Measurements from ENCODE around the gene MAN2A2.

The MAN2A2 gene

GRCh38 chr15:90884719-90885431 lies 18.2 kb upstream of the MAN2A2 start:
- no peak for DNase-seq (ENCODE audit: insufficient read length, low spot score)
- TF ChIP-seq CTCF (IDR thresholded peaks at IDR 0.05; ENCODE audit: insufficient read depth, missing control alignments) = no peak

GRCh38 chr15:90885432-90886290 lies 17.4 kb upstream of the MAN2A2 start:
- FAIRE-seq (no peak), DNase-seq (ENCODE audit: insufficient read length, low spot score) (no peak)
- peak; percentile 98 for TF ChIP-seq CTCF (IDR thresholded peaks at IDR 0.05; ENCODE audit: insufficient read depth, missing control alignments)

More at GRCh38 chr15:90884719-90885431, 18.2 kb upstream of the MAN2A2 start:
- FAIRE-seq = no peak

- DNase-seq (ENCODE audit: insufficient read length, low spot score) (no peak), FAIRE-seq (no peak)
- TF ChIP-seq CTCF (IDR thresholded peaks at IDR 0.05; ENCODE audit: insufficient read depth, missing control alignments) = no peak
Observed at GRCh38 chr15:90886291-90886614, 16.8 kb upstream of the MAN2A2 start.

- no peak for DNase-seq (ENCODE audit: insufficient read length, low spot score)
- TF ChIP-seq CTCF (IDR thresholded peaks at IDR 0.05; ENCODE audit: insufficient read depth, missing control alignments) = no peak
- no peak for FAIRE-seq
Observed at GRCh38 chr15:90887037-90887481, 16.0 kb upstream of the MAN2A2 start.

- TF ChIP-seq CTCF (IDR thresholded peaks at IDR 0.05; ENCODE audit: insufficient read depth, missing control alignments) = no peak
- FAIRE-seq = no peak
- no peak for DNase-seq (ENCODE audit: insufficient read length, low spot score)
Observed at GRCh38 chr15:90889313-90889730, 13.8 kb upstream of the MAN2A2 start.

GRCh38 chr15:90889736-90890456 lies 13.2 kb upstream of the MAN2A2 start:
- TF ChIP-seq CTCF (IDR thresholded peaks at IDR 0.05; ENCODE audit: insufficient read depth, missing control alignments) = no peak
- no peak for FAIRE-seq
- no peak for DNase-seq (ENCODE audit: insufficient read length, low spot score)

Measured in D721Med (cell line).